Stimulated activated CD8-positive, alpha-beta memory T cell treated with anti-CD3 and anti-CD28 coated beads, Interleukin-7, amount 100 ng/mL, for 4 hours (primary cell): ENCODE results near the gene PUM2.

Experiments
- DNase-seq, 2 donors: peaks; one replicate each; pipeline ENCODE4 v3.0.0-alpha.2; 2020; ENCODE audit warnings: low read depth in 2 of 2

Gene PUM2

DNA sequence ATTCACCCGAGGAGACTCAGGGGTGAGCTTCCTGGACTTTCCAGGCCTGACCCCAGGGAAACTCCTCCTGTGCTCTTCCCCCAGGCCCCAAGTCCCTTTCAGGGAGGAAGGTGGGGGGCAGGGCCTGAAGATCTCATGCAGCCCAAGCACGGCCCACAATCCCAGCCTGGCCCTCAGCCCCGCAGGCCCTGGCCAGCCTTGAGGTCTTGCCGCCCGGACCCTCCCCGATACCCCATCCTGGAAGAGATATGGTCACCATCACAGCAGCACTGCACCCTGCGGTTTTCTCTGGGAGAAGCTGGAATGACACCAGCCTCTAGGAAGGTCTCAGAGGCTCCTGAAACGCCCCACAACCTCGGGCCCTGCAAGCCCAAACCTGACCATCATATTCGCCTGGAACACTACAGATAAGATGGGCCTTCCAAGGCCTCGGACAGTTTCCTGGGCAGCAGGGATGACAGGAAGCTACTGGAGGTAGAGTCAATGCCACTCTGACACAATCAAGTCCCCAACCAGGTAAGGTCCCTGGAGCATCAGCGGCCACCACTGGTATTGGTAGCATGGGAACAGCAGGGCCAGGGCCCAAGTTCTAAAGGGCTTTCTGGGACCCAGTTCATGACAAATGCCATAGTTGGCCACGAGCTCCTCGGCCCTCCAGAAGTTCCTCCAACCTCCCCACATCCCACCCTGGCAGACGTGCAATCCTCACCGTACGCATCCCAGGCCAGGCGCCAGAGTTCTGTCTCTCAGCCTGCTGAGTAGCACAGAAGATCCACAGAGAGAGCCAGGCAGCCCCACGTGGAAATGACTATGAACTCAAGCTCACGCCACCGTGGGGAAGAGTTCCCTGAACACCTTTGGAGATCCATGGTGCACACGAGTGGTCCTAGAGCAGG is 134.3 kb downstream of the PUM2 start:
- DNase-seq, result no peak

DNA sequence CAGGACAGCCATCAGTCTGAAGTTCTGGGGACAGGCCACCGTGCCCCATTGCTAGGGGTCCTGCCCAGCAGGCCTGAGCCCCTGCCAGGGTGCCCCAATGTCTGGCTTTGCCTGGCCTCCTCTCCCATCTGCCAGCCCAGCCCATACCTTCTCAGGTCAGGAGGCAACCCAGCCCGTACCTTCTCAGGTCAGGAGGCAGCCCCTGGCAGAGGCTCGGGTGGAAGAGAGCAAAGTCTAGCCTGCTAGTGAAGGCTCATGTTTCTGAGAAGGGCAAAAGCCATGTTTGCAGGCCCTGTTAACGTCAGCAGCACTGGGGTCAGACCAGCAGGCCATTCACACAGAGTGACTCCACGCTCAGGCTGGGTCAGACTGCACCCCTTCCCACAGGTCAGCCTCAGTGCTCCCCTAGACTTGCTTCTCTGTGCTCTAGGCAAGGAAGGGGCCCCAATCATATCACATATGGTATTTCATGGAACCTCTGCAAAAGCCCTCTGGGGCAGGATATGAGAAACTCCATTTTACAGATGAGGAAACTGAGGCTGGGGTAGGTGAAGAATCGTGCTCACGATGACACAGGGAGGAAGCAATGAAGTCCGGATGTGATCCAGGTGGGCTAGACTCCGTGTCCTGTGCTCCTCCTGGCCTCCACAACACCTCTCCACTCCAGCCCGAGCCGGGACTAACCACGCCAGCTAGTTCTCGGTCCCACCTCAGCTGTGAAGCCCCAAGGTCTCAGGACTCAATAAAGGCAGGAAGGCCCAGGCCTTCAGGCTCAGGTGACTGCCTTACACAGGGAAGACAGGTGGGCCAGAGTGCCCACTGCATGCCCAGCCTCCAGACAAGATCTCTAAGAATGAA is 135.2 kb downstream of the PUM2 start:
- DNase-seq, result no peak

DNA sequence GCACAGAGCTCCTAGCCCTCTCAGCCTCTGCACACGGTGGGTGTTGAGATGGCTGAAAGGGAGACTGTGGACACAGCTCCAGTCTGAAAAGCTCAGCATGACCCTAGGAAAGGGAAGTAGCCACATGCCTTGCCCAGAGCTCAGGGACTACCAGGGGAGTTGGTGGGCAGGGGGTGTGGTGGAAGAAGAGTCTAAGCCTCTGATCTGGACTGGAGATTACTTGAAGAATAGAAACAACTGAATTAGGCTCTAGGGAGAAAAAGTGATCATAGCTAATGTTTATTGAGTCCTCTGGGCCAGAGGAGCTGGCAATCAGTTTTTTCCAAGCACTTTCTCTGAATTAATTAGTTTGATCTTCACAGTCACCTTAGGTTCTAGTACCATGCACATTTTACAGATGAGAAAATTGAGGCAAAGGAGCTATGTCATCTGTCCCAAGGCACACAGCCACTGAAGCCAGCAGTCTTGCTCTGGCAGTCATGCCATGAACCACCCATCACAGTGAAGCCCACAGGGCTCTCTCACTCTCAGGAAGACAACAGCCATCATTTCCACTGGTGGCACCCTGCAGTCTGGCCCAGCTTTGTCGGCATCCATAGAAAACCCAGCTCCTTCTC is 136.0 kb downstream of the PUM2 start:
- no peak for DNase-seq

DNA sequence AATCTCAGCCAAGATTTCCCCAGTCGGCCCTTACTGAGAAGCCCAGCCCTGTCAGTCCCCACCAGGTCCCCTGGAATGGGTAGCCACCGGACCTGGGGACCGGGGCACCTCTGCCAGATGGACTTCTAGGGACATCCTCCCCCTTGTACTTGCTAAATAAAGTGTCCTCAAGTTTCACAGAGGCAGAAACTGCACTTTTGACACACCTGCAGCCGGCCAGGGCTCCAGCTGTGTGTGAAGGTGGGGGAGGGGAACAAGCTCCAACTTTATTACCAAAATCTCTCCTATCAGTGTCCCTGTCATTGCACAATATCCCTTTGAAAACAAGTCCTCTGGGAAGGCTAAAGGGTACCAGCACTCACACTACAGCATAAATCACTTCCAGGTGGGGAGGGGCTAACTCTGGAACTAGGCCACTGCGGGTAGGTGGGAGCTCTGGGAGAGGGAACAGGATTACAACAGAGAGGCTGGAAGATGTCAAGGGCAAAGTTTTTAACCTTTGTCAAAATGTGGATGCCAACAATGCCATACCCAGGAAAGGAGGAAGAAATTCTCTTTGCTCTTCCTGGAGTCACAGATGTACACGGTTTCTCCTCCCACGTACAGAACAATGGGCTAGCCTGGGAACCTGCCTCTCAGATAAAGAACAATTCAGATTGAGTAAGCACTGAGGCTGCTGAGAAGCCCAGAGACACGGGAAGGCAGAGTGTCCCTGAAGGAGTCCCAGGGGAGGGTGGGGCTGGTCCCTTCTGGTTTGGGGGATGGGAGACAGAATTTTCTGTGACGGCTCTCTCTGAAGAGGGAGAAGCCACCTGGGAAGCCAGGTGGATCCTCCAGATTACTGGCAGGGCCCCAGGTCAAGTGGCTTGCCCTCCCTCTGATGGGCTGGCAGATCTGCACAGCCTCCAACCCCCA is 136.7 kb downstream of the PUM2 start:
- no peak for DNase-seq

DNA sequence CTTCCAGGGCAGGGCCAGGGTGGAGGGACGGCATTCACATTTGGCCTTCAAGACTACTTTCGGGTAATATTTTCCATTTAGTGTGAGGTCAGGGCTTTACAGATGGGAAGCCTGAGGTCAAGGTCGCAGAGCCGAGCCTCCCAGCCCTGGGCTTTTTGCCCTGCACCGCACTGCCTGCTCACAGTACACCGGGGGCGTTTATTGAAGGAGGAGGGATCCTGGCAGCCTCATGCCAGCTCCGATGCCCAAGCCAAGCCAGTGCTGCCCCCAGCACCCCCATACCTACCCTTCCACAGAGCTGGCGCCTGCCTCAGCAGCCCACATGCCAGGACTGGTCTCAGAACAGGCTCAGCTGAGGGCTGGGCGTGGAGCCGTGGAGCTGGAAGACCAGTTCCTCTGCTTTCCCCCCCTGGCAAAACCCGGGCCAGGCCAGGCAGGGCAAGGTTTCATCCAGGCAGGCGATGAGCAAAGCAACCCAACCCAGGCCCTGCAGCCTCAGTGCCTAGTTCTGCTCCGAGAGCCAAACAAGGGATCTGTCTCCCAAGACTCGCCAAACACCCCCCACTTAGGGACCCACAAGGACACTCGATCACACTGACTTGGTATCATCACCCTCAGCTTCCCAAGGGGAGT is 137.7 kb downstream of the PUM2 start:
- DNase-seq, result no peak

DNA sequence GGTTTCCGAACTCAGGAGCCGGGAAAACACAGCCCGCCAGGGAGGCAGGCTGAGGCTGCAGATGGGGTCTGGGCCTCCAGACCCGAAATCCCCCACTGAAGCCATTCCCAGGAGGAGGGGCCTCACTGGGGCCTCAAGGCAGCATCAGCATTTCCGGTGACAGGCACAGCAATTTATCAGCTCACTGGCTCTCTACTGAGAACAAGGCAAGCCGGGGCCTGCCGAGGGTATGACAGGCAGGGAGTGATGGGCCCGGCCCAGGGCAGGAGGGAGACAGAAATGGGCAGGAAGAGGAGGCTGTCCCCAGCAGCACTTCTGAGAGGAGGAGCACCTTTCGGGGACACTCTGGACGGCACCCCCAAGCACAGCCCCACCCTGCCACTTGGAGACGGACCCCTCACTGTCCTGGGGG is 138.2 kb downstream of the PUM2 start:
- no peak for DNase-seq

DNA sequence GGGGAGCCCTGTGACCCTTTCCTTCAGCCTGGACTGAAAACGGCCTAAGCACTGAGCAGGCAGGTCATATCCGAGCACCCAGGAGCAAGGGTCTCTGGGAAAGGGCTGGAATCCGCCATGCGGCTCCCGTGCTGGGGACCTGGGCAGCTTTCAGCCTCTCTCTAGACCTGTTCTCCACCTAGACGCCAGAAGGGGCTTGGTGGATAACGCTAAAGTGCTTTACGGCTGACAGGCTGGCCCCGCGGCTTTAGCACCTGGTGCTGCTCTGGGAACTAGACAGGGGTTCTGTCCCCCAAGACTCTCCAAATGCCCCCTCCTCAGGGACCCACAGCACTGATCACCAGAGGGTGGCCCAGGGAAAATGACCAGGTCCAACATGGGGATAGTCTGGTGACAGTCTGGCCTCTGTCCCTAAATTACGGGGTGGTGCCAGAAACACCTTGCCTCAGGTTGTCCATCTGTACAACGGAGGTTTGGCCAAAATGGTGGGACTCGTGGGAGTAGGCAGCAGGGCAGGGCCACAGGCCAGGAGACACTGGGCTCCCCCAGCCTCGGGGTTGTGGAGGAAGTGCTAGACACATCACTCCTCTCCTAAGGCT is 138.7 kb downstream of the PUM2 start:
- DNase-seq, result no peak

DNA sequence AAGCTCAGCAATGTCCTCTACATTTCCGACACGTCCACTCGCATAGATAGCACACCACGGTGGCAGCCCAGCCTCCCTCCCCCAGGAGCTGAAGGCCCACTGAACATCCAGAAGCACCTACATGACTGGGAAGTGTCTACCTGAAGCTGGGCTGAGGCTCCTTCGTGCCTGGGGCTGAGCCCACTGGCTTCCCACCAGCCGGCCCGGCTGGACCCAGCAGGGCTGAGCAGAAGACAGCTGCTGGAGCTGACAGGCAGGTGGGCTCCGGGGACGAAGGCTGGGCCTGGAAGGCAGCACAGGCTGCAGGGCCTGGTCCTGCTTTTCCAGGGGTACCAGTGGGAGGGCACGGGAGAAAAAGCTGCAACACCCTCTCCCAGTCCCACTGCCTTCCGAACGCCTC is 139.2 kb downstream of the PUM2 start:
- no peak for DNase-seq

DNA sequence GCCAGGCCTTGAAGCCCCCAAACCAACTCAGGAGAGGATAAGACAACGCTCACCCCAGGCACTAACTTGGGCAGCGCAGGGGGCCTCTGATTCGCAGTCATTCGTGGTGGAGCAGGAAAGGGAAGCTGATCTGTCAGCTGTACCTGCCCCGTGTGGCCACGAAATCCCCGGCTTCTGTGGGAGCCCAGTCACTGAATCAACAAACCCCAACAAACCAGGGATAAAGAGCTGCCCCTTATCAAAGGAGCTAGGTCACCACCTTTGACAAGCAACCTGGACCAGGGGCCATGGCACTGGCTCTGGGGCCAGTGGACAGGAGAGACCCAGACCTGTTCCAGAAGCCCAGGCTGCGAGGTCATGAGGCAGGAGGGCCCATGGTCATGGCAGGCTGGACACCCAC is 140.2 kb downstream of the PUM2 start:
- DNase-seq, result no peak

DNA sequence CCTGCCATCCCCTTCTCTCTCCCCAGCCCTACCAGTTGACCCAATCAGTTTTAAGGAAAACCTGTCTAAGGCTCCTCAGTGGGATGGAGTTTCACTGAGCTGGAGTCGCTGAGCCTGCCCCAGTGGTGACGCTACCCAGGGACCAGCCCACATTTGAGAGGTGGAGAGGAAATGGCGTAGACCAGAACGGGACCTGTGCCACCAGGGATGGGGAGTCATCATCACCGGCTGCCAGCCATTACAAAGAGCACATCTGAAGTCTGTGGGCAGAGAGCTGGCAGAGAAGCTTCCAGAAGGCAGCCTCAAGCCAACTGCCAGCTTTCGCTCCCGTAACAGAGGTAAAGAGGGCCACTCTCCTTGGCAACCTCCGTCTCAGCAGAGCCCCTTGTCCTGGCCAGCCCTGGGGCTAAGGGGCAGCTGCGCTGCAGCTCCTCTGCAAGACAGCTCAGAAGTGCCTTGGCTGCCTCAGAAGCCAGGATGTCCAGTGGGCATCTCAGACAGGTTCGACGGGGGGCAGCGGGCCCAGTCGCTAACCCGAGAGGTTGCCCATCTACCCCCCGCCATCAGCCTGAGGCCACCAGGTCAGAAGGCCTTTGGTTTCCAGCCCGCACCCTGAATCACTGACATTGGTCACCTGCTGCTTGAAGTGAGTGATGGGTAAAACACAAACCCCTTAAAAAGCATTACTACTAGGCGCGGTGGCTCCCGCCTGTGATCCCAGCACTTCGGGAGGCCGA is 141.1 kb downstream of the PUM2 start:
- no peak for DNase-seq

DNA sequence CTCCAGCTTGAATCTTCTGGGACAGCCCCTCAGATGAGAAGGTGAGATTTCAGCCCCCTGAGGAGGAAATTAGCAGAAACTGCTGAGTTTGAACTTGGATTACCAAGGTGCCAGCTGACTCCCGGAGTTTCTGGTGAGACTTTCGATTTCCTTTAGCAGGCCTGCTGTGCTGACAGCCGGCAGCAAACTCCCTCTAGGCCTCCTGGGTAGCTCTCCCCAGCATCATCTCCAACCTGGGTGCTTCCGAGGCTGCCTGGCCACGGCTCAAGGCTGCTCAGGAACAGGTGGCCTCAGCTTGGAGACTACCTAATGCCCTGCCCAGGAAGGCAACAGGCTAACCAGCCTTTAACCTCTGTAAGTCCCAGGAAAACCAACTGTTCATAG is 142.2 kb downstream of the PUM2 start:
- no peak for DNase-seq

DNA sequence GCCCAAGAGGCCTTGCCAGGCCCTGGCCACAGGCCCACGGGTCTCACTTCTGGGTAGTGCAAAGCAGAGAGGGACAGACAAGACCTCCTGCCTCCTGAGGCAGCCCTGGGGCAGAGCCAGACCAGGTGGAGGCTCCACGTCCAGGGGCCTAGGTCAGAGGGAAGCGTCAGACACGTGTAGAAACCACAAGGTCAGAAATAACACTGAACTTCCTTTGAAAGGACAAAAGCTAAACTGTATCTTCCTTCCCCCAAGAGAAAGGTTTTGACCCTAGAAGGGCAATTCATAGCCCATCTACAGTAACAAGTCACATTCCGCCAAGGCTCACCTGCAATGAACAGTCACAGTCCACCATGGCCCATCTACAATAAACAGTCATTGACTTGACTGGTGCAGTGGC is 143.6 kb downstream of the PUM2 start:
- DNase-seq, result no peak

DNA sequence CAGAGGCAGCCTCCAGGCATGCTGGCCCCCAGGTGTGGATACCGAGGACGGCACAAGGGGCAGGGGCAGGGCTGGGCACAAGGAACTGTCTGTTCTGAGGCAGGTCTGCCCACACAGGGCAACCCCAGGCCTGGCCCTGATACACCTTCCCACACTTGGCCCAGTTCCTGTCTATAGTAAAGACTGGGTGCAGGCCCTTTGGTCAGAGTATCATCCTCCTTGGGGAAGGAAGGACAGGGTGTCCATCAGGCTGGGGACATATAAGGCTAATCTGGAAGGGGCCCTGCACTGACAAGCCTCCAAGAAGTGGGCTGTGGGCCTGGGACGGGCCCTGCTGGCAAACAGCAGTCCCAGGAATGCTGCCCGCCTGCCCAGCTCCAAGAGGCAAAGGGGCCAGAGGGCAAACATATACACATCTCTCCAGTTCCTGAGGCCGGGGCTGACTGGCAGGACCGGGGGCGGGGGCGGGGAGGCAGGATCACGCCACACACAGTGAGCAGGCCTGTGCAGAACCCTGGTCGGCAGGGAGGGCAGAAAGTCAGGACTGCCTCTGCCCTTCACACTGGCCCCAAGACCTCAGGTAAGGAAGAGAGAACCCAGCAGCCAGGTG is 144.6 kb downstream of the PUM2 start:
- no peak for DNase-seq

DNA sequence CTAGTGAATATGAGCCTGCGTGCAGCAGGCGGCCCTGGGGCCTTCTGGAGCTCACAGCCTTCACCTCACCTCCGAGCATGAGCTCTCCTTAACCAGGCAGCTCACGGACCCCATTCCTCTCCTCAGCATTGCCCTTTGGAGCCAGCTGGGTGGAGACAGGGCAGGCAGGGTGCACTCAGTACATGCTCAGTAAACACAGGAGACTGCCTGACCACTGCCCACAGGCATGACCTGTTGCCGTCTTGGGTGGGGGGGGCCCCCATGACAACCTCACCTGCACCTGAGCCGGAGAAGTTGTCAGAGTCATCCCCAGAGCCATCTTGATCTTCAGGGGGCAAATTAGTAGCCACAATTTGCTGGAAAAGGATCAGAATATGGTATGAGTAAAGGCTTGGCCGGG is 145.6 kb downstream of the PUM2 start:
- no peak for DNase-seq

DNA sequence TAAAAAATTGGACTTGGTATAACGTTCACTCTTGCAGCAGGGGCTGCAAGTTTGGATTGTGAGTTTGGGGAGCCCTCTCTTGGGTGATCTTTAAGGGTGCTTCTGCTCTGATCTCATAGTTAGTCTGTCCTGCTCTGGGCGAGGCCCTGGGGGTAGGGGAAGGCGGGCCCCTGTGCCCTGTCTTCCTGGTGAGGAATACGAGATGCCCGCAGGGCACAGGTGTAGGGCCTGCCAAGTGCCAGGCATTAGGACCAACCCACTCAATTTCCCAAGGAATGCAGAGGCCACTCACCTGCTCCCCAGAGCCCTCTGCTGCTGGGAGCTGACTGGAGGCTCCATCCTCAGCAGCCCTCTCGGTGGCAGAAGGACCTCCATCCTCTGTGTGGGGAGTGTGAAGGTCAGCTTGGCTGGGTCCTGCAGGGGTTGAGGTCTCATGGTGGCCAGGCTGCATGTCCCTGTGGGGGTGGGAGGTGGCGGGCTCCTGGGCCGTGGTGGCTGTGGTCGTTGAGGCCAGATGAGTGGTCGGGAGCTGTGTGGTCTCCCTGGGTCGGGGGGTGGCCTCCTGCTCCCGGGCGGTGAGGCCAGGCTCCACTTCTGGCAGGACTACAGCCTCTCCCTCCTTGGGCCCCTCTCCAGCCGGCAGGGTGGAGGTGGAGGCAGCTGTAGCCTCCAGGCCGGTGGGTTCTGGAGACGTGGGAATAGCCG is 147.0 kb downstream of the PUM2 start:
- no peak for DNase-seq

DNA sequence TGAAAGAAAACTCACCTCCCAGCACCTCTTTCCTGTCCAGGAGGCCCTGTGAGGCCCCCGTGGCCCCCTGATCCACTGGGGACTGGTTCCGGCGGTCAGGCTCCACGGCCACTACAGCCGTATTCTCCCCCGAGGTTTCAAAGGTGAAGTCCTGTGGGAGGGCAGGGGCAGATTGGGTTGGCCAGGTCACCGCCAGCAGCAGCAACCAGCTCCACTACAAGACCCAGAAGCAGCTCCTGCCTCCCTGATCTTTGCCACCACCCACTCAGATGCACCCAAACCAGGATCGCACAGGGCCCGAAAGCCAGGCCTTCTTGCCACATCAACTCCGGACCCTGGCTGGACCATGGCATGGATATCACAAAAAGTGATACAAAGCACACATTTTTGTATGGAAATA is 147.6 kb downstream of the PUM2 start:
- DNase-seq, result no peak

DNA sequence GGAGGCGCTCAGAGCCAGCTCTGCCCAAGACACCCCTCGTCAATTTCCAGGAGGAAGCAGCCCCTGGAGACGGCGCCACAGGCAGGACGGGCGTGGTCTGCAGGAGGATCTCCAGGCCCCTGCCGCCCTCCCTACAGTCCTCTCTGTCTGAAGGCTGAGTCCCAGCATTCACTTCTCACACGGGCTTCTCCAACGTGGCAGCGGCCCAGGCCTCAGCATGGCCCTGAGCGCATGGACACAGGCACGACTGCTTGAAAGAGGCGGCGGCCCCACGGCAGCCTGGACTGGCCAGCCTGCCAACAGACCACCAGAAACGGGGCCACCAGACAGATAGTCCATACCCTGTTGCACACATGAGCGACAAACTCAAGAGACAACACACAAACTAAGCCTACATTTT is 149.0 kb downstream of the PUM2 start:
- no peak for DNase-seq

DNA sequence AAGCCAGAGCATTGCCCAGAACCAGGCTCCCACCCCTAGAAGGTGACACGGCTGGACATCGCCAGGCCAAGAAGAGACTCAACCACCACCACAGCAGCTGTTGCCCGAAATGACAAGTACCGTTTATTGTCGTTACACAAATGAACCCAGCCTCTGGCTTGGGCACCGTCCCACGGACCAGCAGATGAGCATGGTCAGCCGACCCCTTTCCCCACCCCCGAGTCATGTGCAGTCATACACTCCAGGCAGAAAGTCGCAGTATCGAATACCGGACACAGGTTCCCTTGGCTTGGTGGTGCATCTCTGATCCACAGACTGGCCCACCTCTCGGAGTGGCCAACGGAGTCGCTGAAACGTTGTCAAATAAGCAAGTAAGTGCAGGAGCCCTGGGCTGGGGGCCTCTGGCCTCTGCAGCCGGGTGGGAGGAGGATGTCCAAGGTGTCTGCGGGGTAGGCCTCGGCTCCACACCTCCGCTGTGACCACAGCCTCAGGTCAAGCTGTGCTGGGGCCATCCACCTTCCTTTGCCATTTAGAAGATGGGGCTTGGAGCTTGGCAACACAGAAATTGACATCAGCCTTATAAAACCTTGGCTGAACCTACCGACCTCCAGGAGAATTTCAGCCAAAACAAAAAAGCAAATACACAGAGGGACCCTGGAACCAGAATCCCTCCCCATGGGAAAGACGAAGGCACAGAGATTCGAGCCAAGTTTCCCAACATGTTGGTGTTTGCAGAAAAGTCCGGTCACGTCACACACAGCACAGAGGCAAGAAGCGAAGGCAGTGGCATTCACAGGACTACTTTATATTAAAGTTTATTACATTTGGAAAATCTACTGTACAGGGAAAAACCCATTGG is 149.7 kb downstream of the PUM2 start:
- no peak for DNase-seq
